ENCODE results near the gene GAL3ST1. TPM values are rescaled to one million over a fixed set of nuclear protein-coding genes. Genes with fewer than 3 reads are reported as not detected.

GAL3ST1 gene
- total RNA-seq, 1 donor from 2014 or later: 4.3 TPM

- Histone ChIP-seq H3K4me3 (no peak overlapping the region), H2AFZ (replicated peaks) (no peak overlapping the region), H3K4me2 (no peak overlapping the region), H3K9ac (no peak overlapping the region), H3K36me3 (no peaks in the 10 kb centered on the region), H3K4me1 (no peaks in the 10 kb centered on the region), H4K20me1 (ENCODE audit: low read depth) (no peaks in the 10 kb centered on the region), H3F3A (ENCODE audit: low read depth) (no peaks in the 10 kb centered on the region), H3K27ac (no peak overlapping the region), H3K79me2 (ENCODE audit: low read depth) (no peaks in the 10 kb centered on the region), H3K9me3 (ENCODE audit: low read depth) (no peaks in the 10 kb centered on the region), H3K27me3 (no peaks in the 10 kb centered on the region)
- TF ChIP-seq, protein P1, sequence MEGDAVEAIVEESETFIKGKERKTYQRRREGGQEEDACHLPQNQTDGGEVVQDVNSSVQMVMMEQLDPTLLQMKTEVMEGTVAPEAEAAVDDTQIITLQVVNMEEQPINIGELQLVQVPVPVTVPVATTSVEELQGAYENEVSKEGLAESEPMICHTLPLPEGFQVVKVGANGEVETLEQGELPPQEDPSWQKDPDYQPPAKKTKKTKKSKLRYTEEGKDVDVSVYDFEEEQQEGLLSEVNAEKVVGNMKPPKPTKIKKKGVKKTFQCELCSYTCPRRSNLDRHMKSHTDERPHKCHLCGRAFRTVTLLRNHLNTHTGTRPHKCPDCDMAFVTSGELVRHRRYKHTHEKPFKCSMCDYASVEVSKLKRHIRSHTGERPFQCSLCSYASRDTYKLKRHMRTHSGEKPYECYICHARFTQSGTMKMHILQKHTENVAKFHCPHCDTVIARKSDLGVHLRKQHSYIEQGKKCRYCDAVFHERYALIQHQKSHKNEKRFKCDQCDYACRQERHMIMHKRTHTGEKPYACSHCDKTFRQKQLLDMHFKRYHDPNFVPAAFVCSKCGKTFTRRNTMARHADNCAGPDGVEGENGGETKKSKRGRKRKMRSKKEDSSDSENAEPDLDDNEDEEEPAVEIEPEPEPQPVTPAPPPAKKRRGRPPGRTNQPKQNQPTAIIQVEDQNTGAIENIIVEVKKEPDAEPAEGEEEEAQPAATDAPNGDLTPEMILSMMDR (IDR thresholded peaks at IDR 0.05): no peak
- TF ChIP-seq EZH2 (IDR thresholded peaks at IDR 0.05) (no peak), EZH2phosphoT487 (IDR thresholded peaks at IDR 0.05) (no peak)
- Mint-ChIP-seq H3K27ac (no peak overlapping the region), H3K4me1 (no peaks in the 10 kb centered on the region), H3K9me3 (peaks cover 2% of the 10 kb centered on the region), H3K4me3 (no peak overlapping the region), H3K36me3 (no peaks in the 10 kb centered on the region), H3K27me3 (ENCODE audit: insufficient read depth, low read depth) (peaks cover 2% of the 10 kb centered on the region)
- DNase-seq (ENCODE audit: low spot score): no peak
Measured at GRCh38 chr22:30507670-30508069, 66.8 kb downstream of the GAL3ST1 start.

- H3K27ac ChIP-seq: no peak overlapping the region
- no peak for DNase-seq (ENCODE audit: low spot score)
- TF ChIP-seq EZH2phosphoT487 (IDR thresholded peaks at IDR 0.05) (no peak), EZH2 (IDR thresholded peaks at IDR 0.05) (no peak)
- TF ChIP-seq, protein P1 (IDR thresholded peaks at IDR 0.05): no peak
- no peaks in the 10 kb centered on the region for H3K79me2 ChIP-seq (ENCODE audit: low read depth)
- no peaks in the 10 kb centered on the region for H3K9me3 ChIP-seq (ENCODE audit: low read depth)
- peaks cover 2% of the 10 kb centered on the region for H3K27me3 Mint-ChIP-seq (ENCODE audit: insufficient read depth, low read depth)
- no peak overlapping the region for H3K4me3 ChIP-seq
- no peaks in the 10 kb centered on the region for H3K4me1 ChIP-seq
- H3K9ac ChIP-seq: no peak overlapping the region
- no peaks in the 10 kb centered on the region for H3K27me3 ChIP-seq
- no peak overlapping the region for H3K27ac Mint-ChIP-seq
- no peaks in the 10 kb centered on the region for H4K20me1 ChIP-seq (ENCODE audit: low read depth)
- no peaks in the 10 kb centered on the region for H3K36me3 ChIP-seq
- no peaks in the 10 kb centered on the region for H3K4me1 Mint-ChIP-seq
- no peaks in the 10 kb centered on the region for H3F3A ChIP-seq (ENCODE audit: low read depth)
- H3K4me2 ChIP-seq: no peak overlapping the region
- no peaks in the 10 kb centered on the region for H3K9me3 Mint-ChIP-seq
- no peaks in the 10 kb centered on the region for H3K36me3 Mint-ChIP-seq
- no peak overlapping the region for H3K4me3 Mint-ChIP-seq
- H2AFZ ChIP-seq (replicated peaks): no peak overlapping the region
Measured at GRCh38 chr22:30506507-30506968, 67.9 kb downstream of the GAL3ST1 start.

Other genes starting within 250 kb of the GAL3ST1 start
- 6.2 and 10.2 TPM in 2 replicates for gene TBC1D10A, start 247.7 kb downstream of the GAL3ST1 start, total RNA-seq (ENCODE audit: low replicate concordance)
- gene SF3A1, start 217.8 kb downstream of the GAL3ST1 start, total RNA-seq (ENCODE audit: low replicate concordance): 29.2 and 48.4 TPM in 2 replicates
- gene CCDC157, start 217.7 kb downstream of the GAL3ST1 start, total RNA-seq (ENCODE audit: low replicate concordance): 3.7 and 11.1 TPM in 2 replicates
- gene RNF215, start 187.3 kb downstream of the GAL3ST1 start, total RNA-seq (ENCODE audit: low replicate concordance): 11.9 and 38.5 TPM in 2 replicates
- 4.9 and 5.7 TPM in 2 replicates for gene SEC14L2, start 177.6 kb downstream of the GAL3ST1 start, total RNA-seq (ENCODE audit: low replicate concordance)
- 29.9 and 67.9 TPM in 2 replicates for gene MTFP1, start 148.9 kb downstream of the GAL3ST1 start, total RNA-seq (ENCODE audit: low replicate concordance)
- gene SEC14L3, start 102.6 kb downstream of the GAL3ST1 start, total RNA-seq (ENCODE audit: low replicate concordance): not detected in 2 replicates
- gene SEC14L4, start 69.0 kb downstream of the GAL3ST1 start, total RNA-seq (ENCODE audit: low replicate concordance): 0.31 TPM in 1 of 2 replicates, not detected in the other
- 2.4 and 2.7 TPM in 2 replicates for gene SEC14L6, start 27.9 kb downstream of the GAL3ST1 start, total RNA-seq (ENCODE audit: low replicate concordance)
- gene PES1, start 17.2 kb upstream of the GAL3ST1 start, total RNA-seq (ENCODE audit: low replicate concordance): 30.2 and 54.4 TPM in 2 replicates
- gene TCN2, start 32.5 kb upstream of the GAL3ST1 start, total RNA-seq (ENCODE audit: low replicate concordance): 33.9 and 66.5 TPM in 2 replicates
- 0.36 and 4.8 TPM in 2 replicates for gene SLC35E4, start 61.1 kb upstream of the GAL3ST1 start, total RNA-seq (ENCODE audit: low replicate concordance)
- gene DUSP18, start 93.2 kb upstream of the GAL3ST1 start, total RNA-seq (ENCODE audit: low replicate concordance): 3.1 and 5.6 TPM in 2 replicates
- 0.58 and 2.4 TPM in 2 replicates for gene OSBP2, start 120.2 kb upstream of the GAL3ST1 start, total RNA-seq (ENCODE audit: low replicate concordance)

Measured in neural progenitor cell (in vitro differentiated cells).